HCEC 1CT (cell line): ENCODE data around the gene TOP2A.

Source experiments
- DNase-seq: peaks from one replicate; pipeline ENCODE4 v3.0.0-alpha.2; 2017

The TOP2A gene

DNA sequence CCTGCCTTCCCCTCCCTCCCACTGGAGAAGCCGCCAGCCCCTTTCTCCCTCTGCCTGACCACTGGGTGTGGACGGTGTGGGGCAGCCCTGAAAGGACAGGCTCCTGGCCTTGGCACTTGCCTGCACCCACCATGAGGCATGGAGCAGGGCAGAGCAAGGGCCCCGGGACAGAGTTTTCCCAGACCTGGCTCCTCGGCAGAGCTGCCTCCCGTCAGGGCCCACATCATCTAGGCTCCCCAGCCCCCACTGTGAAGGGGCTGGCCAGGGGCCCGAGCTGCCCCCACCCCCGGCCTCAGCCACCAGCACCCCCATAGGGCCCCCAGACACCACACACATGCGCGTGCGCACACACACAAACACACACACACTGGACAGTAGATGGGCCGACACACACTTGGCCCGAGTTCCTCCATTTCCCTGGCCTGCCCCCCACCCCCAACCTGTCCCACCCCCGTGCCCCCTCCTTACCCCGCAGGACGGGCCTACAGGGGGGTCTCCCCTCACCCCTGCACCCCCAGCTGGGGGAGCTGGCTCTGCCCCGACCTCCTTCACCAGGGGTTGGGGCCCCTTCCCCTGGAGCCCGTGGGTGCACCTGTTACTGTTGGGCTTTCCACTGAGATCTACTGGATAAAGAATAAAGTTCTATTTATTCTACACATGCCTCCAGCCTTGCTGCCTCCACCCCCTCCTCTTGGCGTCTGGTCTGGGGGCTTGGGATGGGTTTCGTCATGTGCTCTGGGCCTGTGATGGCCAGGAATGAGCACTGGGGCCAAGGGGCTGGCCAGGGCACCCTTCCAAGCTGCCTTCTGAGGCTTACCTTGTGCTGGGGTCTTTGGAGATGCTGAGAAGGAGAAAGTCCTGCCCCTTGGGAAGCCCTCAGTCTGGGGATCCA, 60.5 kb downstream of the TOP2A start:
- no peak for DNase-seq

DNA sequence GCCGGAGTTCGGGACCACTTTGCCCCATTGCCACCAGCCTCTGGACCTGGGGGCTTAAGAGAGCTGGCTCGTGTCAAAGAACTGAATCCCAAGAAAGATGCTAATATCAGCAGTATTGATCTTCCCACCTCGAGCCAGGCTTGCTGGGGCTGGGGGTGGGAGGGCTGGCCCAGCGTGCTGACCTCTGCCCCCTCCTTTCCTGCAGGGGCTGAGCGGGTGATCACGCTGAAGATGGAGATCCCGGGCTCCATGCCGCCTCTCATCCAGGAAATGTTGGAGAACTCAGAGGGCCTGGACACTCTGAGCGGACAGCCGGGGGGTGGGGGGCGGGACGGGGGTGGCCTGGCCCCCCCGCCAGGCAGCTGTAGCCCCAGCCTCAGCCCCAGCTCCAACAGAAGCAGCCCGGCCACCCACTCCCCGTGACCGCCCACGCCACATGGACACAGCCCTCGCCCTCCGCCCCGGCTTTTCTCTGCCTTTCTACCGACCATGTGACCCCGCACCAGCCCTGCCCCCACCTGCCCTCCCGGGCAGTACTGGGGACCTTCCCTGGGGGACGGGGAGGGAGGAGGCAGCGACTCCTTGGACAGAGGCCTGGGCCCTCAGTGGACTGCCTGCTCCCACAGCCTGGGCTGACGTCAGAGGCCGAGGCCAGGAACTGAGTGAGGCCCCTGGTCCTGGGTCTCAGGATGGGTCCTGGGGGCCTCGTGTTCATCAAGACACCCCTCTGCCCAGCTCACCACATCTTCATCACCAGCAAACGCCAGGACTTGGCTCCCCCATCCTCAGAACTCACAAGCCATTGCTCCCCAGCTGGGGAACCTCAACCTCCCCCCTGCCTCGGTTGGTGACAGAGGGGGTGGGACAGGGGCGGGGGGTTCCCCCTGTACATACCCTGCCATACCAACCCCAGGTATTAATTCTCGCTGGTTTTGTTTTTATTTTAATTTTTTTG, 61.6 kb downstream of the TOP2A start:
- no peak for DNase-seq

DNA sequence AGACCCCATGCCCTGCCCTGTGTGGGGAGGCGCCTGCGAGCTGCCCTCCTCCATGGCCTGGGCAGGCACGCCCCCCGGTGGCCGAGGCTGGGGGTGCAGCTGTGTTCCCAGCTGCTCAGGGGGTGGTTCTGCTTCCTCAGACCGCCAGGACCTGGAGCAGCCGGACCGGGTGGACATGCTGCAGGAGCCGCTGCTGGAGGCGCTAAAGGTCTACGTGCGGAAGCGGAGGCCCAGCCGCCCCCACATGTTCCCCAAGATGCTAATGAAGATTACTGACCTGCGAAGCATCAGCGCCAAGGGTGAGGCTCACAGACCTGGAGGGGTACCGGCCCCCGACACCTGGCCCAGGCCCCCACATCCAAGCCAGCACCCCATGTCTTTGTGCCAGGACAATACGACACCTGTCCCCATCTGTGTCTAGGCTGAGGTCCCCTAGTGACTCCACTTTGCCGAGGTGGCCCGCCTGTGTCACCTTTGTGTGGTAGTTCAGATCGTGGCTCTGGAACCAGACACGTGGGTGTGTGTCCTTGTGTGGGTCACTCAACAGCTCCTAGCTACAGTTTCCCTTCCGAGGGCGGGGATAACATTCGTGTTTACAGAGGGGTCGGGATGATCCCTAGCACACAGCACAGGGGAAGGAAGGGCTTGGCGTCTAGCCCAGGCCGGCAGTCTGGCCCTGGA, 62.4 kb downstream of the TOP2A start:
- peak; percentile 26 for DNase-seq

DNA sequence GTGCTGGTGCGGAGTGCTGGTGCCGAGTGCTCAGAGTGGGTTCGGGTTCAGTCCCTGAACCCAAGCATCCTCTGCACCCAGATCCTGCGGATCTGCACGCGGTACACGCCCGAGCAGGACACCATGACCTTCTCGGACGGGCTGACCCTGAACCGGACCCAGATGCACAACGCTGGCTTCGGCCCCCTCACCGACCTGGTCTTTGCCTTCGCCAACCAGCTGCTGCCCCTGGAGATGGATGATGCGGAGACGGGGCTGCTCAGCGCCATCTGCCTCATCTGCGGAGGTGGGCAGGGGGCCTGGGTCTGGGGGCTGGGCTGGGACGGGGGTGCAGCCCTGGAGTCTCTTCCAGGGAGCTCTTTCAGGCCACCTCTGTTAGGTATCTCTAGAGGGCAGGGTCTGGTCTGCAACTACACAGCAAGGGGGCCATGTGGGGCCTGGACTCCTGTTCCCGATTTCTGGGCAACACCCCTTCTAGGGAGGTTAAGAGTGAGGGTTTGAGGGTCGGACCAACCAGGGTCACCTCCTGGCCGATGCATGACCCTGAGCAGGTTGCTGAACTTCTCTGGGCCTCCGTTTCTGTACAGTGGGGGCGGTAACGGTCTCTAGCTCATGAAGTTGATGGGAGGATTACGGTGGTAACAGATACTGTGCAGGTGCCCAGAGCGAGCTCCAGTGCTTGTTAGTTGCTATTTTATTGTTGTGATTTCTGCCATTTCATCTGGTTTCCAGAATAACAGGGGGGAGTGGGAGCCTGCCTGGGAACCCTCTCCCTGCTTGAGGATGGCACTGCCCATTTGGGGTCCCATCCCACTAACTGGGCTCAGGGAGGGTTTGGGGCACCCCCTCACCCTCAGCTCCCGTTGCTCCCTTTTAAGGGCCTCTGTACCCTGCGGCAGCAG, 63.2 kb downstream of the TOP2A start:
- DNase-seq, result no peak

DNA sequence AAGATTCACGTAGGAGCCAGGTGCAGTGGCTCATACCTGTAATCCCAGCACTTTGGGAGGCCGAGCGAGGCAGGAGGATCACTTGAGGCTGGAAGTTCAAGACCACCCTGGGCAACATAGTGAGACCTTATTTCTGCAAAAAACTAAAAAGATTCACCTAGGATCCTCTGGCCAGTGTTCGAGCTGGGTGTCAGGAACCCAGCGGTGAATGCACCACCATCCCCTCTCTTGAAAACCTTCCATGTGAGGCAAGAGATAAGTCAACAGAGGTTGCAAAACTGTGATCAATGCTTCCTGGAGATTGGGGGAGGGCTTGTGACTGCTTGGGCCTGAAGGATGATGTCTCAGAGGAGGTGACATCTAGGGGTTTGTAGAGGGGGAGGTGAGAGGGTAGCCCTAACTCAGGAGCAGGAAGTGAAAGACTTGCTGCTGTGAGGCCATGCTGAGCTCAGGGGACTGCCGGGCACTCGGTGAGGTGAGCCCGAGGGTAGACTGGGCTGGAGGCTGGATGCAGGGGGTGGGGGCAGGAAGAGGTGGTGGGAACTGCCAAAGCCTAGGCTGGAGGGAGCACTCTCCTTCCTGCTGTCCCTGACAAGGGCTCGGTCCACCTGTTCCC, 64.8 kb downstream of the TOP2A start:
- no peak for DNase-seq

DNA sequence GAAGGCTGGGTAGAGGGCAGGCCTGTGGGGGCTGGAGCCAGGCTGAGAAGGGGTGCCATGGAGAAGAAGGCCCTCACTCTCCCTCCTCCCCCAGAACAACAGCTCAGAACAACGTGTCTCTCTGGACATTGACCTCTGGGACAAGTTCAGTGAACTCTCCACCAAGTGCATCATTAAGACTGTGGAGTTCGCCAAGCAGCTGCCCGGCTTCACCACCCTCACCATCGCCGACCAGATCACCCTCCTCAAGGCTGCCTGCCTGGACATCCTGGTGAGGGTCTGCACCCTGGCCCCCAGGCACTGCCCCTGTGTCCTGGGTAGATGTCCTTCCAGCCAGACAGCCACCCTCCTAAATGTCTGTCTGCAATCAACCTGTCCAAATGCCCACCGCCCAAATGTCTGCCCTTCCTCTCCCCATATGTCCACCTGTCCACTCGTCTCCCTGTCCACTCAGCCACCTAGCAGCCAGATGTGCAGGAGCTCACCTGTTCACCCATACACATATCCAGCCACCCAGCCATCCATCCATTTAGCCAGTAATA, 65.4 kb downstream of the TOP2A start:
- no peak for DNase-seq

DNA sequence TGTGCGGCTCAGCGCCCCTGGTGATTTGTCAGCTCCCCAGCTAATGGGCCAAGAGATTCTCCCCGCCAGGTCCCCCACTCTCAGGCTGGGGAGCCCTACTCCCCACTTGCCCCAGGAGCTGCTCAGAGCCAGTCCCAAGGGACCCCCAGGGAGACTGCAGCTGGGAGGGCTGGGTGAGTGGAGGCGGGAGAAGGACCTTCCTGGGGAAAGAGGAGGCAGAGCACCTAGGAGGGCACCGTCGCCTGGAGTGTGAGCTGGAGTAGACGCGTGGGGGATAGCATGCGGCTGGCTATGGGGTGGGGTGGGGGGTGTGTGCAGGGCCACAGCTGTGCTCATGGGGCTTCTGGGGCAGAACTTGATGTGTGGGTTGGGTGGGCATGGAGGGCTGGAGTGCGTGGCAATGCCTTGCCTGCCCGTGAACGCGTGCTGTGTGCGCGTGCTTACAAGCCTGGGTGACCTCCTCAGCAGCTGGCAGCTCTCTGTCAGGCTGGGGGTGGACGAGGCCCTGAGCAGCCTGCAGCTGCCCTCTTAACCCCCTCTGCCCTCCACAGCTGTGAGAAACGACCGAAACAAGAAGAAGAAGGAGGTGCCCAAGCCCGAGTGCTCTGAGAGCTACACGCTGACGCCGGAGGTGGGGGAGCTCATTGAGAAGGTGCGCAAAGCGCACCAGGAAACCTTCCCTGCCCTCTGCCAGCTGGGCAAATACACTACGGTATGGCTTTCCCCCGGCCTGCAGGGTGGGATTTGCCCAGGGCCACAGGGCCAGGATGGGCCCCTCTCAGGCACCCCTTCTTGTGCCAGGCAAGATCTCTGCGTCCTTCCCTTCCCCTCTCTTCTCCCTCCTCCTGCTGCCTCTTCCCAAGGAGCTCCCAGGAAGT, 66.1 kb downstream of the TOP2A start:
- DNase-seq, result no peak

DNA sequence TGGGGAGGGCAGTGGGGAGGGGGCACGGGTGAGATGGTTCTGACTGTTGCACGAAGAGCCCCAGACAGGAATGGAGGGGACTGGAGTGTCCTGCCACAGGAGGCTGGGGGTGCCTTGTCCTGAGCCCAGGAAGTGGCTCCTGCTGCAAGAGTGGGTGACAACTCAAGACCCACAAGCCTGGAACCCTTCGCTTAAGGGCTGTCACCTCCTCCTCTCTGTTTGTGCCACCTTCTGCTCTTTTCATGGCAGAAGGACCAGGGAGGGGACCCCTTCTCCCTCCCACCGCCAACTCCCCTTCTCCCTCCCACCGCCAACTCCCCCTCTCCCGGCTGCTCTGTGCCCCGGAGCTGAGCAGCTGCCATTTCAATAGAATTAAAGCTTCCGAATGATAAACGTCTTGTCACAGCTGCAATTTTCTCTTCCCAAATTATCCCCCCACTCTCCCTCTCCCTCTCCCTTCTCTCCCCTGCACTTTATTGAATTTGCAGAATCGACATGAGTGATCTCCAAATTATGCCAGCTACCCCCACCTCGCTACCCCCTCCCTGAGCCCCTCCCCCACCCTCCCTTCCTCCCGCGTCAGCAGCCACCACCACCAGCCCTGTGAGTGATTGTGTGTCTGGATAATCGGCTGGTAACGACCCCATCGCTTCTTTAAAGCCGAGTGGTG, 66.9 kb downstream of the TOP2A start:
- no peak for DNase-seq

DNA sequence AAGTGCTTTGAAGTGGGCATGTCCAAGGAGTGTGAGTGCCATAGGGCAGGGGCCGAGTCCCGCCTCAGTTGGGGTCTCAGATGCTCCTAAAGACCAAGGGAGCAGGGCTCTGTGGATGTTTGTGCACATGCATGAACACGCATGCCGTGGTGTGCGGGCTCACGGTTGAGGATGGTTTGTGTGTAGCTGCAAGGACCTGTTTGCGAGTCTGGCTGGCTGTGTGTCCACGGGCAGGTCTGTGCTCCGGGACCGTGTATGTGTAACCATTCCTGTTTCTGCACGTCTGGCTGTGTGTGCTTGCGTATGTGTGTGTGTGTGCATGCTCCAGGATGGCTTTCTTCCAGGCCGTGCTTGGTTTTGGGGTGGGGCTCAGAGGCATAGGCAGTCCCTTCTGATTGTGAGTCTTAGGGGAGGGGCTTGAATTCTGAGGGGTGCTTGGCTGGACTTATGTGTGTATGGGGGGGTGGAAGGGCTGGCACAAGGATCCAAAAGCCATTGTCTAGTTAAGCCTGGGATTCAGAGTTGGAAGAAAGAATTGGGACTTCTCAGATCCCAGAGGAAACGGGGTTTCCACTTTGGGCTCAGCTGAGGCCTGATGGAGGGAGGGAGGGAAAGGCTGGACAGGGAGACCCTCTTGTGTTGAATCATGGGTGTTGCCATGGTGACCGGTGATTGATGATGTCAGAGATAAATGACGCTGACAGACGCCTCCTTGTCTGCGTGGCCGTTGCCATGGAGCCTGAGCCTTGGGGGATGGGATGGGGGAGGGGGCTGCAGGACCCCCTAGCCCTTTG, 67.6 kb downstream of the TOP2A start:
- no peak for DNase-seq

DNA sequence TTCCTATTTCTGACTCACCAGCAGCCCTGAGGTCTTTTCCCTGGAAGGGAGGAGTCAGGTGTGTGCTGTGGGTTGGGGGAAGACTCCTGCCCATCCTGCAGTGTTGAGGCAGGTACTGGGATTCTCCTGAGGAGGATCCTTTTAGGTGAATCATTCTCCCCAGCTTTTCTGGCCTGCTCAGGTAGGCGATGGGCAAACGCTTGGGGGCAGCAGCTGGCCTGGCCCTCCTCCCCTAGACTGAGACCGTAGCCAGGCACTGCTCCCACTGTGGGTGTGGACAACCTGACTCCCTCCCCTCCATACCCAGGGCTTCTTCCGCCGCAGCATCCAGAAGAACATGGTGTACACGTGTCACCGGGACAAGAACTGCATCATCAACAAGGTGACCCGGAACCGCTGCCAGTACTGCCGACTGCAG, 68.2 kb downstream of the TOP2A start:
- no peak for DNase-seq

DNA sequence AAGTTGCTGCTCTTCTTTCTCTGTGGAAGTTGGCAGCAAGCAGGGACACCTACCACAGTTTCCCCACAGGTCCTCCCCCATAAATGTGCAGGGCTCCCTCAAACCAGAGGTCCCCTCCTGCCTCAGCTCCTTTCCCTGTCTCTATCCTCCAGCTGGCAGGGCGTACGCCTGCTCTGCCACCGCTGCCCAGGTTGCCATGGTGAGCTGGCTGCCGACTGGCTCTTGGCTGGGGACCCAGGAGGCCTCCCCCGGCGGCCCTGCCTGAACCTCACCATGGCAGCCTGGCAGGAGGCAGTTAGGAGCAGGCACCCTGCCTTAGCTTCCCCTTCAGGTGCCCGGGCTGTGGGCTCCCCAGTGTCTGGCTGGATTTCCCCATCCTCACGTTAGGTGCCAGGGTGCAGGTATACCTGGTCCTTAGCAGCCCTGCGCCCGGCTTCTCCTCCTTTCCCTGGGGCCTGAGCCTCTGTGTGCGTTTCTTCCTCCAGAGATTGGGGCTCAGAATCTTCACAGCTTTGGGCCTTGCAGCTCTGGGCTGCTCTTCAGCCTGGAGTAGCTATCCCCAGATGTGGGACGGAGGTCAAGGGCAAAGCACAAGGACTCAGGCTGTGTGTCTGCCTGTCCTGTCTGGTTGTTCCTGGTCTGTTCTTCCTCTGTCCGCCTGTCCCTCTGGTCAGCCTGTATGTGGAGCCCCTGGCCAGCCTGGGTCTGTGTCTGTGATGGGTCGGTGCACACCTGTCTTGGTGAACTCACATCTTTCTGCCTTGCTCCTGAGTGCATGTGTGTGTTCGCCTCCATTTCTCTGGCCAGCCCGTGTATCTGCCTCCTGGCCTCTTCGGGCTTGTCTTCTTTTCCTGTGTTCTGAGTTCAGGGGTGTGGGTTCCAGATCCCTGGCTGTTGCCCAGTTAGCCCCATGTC, 68.9 kb downstream of the TOP2A start:
- no peak for DNase-seq

DNA sequence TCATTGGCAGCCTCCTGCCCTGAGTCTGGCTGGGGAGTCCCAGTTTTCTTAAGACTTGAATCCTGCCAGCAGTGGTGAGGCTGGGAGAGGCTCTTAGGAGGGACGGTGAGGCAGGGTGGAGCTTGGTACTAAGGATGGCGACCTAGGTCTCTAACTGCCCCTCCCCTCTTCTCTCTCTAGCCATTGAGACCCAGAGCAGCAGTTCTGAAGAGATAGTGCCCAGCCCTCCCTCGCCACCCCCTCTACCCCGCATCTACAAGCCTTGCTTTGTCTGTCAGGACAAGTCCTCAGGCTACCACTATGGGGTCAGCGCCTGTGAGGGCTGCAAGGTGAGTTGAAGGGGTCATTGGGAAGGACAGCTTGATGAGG, 69.6 kb downstream of the TOP2A start:
- DNase-seq, result no peak

DNA sequence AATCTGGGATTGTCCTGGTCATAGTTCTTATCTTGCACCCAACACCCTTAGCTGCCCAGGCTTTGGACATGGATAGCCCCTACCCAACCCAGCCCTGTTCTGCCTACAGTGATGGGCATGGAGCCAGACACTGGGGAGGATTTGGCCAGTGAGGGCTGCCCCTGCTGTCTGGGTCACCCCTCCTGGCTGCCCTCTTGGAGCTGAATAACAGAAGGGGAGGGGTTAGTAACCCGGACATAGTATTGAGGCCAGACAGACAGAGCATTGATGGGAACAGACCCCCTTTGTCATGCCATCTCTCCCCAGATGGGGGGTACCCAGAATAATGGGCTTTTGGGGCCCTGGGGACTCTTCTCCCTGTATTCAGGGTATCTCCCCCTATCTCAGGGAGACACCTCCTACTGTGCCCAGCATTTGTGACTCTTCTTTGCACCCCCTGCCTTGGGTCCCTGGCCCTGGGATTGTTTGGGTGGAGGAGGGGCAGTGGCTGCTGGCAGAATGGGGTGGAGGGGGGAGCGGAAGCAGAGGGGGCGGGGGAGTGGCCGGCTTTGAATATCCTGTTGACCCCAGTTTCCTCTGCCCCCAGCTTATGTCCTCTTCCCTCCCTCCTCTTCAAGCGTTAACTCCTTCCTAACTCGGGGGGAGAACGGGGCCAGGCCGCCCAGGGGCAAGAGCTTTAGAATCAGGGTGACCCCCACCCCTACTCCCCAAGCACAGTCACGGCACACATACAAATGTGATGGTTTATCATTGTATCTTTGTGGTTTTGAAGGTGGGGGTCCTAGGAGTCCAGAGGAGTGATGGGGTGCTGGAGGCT, 70.2 kb downstream of the TOP2A start:
- DNase-seq, result no peak

DNA sequence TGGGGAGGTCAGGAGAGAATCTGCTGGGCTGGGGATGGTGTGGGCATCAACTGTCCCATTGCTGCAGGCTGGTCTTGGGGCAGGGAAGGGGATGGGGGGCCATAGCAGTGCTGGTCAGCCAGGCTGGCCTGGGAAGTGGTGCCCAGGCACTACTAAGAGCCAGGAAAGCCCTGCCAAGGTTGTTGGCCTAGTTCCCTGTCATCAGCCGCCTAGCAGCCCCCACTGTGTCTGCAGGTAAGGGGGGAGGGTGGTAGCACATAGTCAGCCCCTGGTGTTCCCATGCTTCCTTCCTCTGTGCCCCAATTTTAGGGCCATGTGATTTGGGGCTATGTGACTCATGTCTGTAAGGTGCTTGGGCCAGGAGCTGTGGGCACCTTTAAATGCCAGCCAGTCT, 70.9 kb downstream of the TOP2A start:
- no peak for DNase-seq

DNA sequence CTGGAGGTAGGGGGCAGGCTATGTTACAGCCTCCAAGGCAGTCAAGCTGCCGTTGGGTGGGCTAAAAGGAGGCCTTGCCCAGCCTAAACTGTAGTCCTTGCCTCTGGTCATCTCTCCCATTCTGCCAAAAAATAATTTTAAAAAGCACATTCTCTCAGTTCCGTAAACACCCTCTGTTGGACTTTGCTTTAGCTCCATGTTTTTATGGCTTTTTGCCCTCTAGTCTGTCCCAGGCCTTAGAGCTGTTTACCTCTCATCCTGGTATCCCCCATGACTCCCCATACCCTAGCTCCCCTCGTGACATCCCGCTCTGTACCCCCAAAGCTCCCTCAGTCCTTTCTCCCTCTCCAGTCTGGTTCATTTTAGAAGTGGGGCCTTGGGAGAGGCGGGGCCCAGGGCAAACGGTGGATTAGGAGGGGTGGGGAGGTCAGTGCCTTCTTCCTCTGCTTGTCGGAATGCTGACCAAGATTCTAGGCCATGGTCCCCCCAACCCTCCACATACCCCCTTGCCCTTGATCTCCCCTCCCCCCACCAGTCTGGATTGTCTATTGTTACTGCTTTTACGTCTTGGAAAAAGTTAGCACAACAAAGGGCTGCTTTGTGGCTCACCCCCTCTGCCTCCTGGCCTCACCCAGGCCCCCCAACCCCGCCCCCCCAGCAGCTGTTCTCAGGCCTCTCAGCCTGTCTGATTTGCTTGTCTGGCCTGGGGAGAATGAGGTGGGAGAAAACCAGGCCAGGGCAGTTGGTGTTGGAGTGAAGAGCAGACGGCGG, 71.5 kb downstream of the TOP2A start:
- no peak for DNase-seq
